AG09319 (cell line): Measurements from ENCODE around the gene MTMR3.

ENCODE experiments used
- DNase-seq: peaks from one replicate; pipeline ENCODE4 v3.0.0-alpha.2; 2010; ENCODE audit warnings: low read depth; ENCODE audit errors: extremely low read depth
- TF ChIP-seq, protein P1 (sequence below): IDR thresholded peaks from 2 replicates; pipeline ENCODE4 v1.5.1; 2011; ENCODE audit warnings: low read depth, mild to moderate bottlenecking, inconsistent platforms, low read length, moderate library complexity

MTMR3 gene

DNA sequence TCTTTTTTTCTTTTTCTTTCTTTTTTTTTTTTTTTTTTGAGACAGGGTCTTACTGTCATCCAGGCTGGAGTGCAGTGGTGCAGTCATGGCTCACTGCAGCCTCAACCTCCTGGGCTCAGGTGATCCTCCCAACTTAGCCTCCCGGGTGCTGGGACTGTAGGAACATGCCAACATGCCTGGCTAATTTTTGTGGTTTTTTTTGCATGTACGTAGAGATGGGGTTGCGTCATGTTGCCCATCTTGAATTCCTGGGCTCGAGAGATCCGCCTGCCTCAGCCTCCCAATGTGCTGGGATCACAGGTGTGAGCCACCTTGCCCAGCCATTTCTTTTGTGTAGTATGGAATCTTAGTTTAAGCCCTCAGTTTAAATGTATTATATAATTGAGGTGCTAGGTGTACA is 20.4 kb downstream of the MTMR3 start:
- DNase-seq: no peak
- TF ChIP-seq, protein P1, sequence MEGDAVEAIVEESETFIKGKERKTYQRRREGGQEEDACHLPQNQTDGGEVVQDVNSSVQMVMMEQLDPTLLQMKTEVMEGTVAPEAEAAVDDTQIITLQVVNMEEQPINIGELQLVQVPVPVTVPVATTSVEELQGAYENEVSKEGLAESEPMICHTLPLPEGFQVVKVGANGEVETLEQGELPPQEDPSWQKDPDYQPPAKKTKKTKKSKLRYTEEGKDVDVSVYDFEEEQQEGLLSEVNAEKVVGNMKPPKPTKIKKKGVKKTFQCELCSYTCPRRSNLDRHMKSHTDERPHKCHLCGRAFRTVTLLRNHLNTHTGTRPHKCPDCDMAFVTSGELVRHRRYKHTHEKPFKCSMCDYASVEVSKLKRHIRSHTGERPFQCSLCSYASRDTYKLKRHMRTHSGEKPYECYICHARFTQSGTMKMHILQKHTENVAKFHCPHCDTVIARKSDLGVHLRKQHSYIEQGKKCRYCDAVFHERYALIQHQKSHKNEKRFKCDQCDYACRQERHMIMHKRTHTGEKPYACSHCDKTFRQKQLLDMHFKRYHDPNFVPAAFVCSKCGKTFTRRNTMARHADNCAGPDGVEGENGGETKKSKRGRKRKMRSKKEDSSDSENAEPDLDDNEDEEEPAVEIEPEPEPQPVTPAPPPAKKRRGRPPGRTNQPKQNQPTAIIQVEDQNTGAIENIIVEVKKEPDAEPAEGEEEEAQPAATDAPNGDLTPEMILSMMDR: no peak

DNA sequence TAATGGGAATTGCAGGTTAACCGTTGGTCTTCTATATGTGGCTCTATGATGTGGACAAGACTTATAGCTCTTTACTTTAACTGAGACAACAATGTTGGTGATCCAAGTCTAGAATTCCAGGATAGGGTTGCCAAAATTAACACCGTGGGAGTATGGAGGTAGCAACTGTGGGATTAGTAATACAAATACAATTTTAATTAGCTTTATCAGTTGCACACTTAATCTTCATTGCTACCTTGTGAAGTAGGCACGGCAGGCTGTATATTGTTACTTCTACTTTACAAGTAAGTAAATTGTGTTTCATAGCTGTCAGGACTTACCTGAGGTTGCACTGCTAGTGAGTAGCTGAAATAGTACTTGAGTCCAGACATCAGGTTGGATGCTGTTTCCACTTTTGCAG is 21.0 kb downstream of the MTMR3 start:
- TF ChIP-seq, protein P1: no peak
- DNase-seq: no peak

DNA sequence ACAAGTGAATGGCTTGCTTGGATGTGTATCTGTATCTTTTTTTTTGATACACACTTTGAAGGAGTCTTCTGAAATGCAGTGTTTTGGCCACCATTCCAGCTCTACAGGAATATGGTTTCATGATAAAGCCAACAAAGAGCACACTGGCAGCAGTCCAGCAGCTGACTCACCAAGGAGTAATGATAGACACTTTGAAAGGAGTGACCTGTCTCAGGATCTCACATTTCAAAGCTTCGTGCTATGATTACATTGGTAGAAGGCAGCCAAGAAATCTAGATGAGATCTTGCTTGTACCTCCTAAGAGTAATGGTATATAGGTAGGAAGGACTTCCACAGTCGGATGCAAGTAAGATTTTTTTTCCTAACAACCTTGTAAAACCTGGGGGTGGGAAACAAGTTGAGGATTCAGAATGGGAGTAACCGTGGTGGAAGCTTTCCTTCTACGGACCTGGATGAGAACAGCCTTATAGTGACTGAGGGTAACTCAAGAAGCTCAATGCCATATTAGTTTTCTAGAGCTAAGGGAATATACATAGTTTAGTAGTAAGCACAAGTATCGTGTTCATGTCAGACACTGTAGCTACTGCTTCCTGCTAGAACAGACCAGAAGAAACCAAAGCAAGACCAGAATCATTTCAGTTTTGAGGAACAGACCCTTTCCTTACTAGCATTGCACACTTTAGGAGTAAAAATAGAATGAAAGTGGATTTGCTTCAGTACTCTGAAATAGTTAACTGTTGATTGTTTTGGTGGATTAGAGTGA is 25.0 kb downstream of the MTMR3 start:
- DNase-seq: peak; percentile 78
- TF ChIP-seq, protein P1: no peak

DNA sequence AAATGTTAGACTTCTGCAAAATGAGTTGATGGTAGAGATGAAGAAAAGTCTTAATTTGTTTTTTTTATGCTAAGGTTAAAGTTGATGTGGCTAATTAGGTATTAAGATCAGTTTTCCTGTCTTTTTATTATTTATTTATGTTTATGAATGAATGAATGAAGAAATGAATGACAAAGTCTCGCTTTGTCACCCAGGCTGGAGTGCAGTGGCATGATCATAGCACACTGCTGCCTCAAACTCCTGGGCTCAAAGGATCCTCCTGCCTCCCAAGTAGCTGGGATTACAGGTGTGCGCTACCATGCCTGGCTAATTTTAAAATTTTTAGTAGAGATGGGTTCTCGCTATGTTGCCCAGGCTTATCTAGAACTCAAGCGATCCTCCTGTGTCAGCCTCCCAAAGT is 29.2 kb downstream of the MTMR3 start:
- TF ChIP-seq, protein P1: no peak
- no peak for DNase-seq

DNA sequence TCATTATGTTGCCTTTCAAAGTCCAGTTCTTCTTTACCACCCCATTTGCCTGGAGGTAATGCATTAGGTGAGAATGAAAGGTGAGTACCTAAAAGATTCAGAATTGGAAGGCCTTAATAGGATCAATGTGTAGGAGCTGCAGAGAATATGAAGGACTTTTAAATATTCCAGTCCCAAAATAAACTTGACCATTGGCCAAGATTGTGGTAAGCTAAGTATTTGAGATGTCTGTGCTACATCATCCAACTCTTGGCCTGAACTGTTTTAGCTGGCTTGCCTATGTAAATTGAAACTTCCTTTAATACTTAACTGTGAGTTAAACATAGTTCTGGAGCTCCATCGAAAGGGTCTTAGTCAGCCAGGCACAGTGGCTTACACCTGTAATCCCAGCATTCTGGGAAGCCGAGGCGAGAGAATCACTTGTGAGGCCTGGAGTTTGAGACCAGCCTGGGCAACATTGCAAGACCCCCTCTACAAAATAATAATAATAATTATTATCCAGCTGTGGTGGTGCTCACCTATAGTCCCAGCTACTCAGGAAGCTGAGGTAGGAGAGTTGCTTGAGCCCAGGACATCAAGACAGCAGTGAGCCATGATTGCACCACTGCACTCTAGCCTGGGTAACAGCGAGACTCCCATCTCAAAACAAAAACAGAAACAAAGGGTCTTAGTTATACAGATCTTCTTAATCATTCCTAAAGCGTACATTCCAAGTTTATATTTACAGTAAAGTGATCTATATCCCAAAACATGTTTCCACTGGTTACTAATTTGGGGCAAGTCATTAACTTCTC is 29.8 kb downstream of the MTMR3 start:
- peak; percentile 64 for DNase-seq
- TF ChIP-seq, protein P1: no peak

DNA sequence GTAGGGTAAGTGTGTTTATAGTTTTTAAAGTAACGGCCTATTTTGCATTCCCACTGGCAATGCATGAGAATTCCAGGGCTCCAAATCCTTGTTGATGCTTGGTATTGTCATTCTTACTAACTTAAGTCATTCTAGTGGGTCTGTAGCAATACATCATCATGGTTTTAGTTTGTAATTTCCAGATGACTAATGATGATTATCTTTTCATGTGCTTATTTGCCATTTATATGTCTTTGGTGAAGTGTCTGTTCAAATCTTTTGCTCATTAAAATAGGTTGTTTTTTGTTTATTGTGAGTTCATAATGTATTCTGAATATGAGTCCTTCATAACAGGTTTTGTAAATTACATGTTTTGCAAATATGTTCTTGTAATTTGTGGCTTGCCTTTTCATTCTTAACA is 31.2 kb downstream of the MTMR3 start:
- peak; percentile 49 for DNase-seq
- TF ChIP-seq, protein P1: no peak

DNA sequence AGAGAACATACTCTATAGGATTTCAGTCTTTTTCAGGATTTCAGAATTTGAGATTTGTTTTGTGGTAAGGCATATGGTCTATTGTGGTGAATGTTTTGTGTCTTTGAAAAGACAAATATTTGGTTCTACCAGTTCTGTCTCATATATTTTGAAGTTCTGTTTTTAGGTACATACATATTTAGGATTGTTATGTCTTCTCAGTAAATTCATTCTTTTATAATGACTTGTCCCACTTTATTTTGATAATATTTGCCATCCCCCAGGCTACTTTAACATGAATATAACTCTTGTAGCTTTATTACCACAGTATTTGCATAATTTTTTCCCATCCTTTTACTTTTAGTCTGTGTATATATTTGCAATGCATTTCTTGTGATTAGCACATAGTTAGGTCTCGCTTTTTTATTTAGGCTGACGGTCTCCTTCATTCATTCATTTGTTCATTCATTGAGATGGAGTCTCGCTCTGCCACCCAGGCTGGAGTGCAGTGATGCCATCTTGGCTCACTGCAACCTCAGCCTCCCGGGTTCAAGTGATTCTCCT is 32.1 kb downstream of the MTMR3 start:
- TF ChIP-seq, protein P1: no peak
- DNase-seq: no peak
